MM.1S (cell line): Measurements from ENCODE around the gene WDR37.

Source experiments
- CTCF ChIP-seq: fragments of 300-600 bp; sonication (generic); IDR thresholded peaks from 2 replicates; pipeline ENCODE4 v1.5.1; 2016; ENCODE audit warnings: antibody characterized with exemption, low read length, mixed read lengths
- EZH2phosphoT487 ChIP-seq: fragments of 300-600 bp; sonication (generic); IDR thresholded peaks from 2 replicates; pipeline ENCODE4 v1.6.1; 2018; ENCODE audit warnings: antibody characterized with exemption, low read length

- TF ChIP-seq CTCF: no peak
- no peak for TF ChIP-seq EZH2phosphoT487
These were observed 44.5 kb upstream of the WDR37 start for GRCh38 chr10:1011696-1012095.
